LNCAP (cell line): ENCODE results near the gene ANKRD9.

Experiments used
- TF ChIP-seq, protein P1 (sequence below): fragments of 450-650 bp; IDR thresholded peaks from 2 replicates; pipeline ENCODE4 v1.5.1; 2017; ENCODE audit warnings: mild to moderate bottlenecking

The ANKRD9 gene, protein sequence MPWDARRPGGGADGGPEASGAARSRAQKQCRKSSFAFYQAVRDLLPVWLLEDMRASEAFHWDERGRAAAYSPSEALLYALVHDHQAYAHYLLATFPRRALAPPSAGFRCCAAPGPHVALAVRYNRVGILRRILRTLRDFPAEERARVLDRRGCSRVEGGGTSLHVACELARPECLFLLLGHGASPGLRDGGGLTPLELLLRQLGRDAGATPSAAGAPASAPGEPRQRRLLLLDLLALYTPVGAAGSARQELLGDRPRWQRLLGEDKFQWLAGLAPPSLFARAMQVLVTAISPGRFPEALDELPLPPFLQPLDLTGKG

DNA sequence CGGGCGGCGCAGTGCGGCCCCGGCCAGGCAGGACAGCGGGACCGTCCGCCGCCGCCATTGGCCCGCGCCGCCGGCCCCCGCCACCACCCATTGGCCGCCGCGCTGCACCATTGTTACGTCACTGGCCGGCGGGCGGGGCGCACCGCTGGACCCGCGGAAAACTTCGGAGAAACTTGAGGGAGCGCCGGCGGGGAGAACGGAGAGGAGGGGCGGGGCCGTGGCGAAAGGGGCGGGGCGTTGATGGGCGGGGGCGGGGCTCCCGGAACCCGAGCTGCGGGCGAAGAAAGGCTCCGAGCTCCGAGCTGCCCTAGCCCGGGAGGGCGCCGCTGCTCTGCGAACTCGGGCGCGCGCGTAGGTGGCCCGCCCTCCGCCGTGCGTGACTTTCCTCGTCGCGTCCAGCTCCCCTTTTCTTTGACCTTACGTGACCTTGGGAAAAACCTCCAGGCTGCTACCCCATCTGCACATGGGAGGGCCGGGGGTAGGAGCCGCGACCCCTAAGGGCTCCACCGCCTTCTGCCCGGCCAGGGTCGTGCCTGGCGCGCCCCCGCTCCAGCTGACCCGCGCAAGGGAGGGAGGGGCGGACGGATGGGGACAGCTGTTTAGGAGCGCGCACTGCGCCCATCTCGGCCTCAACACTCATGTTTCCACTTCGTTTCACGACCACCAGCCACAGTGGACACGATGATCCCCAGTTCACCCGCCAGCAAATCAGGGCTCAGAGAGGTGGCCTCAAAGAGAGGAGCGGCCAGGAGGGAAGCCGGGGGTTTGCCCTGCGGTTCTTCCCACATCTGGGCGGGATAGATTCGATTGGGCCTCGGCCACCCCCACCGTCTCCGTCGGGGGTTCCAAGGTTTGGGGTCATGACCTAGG is at the start of gene ANKRD9:
Gene ANKRD9, minus strand, starts transcription at position 31 of the 870 bp plus-strand sequence. CDS start 1,887 bp downstream, outside the sequence.
- TF ChIP-seq, protein P1, sequence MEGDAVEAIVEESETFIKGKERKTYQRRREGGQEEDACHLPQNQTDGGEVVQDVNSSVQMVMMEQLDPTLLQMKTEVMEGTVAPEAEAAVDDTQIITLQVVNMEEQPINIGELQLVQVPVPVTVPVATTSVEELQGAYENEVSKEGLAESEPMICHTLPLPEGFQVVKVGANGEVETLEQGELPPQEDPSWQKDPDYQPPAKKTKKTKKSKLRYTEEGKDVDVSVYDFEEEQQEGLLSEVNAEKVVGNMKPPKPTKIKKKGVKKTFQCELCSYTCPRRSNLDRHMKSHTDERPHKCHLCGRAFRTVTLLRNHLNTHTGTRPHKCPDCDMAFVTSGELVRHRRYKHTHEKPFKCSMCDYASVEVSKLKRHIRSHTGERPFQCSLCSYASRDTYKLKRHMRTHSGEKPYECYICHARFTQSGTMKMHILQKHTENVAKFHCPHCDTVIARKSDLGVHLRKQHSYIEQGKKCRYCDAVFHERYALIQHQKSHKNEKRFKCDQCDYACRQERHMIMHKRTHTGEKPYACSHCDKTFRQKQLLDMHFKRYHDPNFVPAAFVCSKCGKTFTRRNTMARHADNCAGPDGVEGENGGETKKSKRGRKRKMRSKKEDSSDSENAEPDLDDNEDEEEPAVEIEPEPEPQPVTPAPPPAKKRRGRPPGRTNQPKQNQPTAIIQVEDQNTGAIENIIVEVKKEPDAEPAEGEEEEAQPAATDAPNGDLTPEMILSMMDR = no peak

DNA sequence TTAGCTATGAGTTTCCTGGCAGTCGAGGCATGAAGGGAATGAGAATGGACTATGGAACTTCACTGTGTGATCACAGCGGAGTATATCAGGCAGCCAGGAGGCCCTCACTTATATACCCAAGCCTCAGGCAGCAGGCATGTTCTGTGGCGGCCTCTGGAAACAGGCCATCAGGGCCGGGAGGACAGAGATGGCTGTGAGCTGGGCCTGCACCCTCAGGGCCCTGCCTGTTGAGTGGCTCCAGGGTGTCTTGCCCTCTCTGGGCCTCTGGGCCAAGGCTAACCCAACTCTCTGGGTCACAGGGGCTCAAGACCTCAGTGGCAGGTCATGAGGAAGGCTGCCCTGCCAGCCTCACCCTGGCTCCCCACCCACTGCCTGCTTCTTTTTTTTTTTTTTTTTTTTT is 49.0 kb upstream of the ANKRD9 start:
- TF ChIP-seq, protein P1 = no peak

DNA sequence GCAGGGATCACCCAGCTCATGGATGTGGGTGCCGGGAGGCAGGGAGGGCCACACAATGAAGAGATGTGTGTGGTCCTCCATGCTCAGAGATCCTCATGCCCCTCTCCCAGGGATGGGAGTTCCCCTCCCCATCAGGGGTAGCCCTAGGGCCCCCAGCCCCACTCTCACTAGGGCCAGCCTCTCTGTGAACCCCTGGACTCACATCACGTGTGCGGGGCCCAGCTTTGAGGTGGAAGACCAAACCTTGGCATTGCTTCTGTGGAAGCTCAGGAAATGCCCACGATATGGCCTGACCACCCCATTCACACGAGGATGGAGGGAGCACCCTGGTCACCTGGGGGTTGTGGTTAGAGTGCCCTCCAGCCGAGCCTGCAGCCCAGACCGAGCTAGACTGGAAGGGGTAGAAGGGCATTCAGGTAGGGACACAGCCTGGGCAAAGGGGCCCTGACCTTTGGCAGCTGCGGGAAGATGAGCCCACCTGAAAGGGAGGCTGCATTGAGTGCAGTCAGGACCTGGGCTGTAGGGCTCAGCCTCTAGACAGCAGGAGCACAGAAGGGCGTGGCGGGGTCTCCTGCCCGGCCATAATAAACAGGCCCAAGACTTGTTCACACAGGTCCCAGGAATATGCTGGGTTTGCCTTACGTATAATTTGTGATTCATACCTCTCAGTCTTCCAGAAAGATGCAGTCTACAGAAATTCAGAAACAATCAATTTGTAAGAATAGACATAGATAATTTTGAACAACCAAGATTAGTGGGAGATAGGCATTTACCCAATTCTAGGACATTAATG is 48.1 kb upstream of the ANKRD9 start:
- TF ChIP-seq, protein P1 = no peak

DNA sequence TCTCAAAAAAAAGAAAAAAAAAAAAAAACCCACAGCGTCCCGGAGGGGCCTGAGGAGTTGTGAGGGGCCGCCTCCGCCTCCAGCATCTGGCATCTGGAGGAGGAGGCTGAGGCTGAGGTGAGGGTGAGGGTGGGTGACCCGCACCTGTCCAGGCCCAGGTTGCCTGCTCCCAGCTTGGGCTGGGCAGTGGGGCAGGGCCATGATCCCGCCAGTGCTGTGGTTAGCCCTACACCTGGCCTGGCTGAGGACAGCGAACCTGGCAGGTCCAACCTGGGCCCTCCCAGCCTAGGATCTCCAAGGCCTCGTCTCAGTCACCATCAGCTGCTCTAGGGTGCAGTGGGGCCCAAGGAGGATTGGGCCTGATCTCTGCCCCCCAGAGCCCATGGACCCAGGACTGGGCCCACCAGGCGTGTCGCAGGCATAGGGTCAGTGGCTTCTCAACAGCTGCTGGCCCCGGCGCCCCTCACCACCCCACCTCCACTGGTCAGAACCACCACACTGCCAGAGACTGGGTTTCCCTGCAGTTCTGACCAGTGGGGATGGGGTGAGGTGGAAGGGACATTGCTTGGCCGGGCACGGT is 46.6 kb upstream of the ANKRD9 start:
- TF ChIP-seq, protein P1 = no peak

DNA sequence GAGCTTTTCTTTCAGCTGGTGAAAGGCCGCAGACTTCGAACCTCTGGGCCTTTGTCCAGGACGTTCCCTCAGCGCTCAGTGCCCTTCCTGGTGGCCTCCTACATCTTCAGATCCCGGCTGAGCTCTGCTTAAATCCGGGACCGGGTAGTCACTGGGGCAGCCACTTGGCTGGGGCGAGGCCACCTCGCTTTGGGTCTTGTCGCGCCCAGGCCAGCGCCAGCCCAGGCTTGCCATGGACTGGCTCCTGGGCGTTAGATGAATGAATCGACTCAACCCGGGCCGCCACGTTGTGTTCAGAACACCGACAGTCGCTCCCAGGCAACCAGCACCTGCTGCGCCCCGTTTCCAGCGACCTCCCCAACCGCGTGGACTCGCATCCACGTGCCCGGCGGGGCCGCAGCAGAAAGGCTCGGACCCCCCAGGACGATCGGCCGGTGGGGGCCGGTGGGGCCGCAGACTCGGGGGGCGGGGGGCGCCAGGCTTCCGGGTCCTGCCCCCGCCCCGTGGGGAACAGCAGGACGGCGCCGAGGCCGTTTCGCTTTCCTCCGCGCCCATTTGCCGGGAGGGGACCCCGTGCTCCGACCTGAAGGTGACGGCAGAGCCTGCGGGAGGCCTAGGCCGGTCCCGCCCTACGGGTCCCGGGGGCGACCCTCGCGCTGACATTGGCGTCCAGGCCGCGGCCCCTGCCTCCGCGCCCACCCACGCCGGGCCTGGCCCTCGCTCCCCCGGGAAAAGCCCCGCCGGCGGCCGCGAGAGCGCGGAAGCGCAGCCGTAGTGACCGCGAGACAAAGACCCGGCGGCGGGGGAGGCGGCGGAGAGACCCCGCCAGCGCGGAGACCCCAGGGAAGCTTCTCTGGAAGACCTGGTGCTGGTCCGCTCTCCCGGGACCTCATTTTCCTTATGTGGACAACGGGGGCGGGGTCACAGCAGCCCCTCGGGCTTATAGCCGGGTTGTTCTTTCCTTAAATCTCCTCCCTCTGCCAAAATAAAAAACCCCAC is 45.5 kb upstream of the ANKRD9 start:
- TF ChIP-seq, protein P1 = no peak

DNA sequence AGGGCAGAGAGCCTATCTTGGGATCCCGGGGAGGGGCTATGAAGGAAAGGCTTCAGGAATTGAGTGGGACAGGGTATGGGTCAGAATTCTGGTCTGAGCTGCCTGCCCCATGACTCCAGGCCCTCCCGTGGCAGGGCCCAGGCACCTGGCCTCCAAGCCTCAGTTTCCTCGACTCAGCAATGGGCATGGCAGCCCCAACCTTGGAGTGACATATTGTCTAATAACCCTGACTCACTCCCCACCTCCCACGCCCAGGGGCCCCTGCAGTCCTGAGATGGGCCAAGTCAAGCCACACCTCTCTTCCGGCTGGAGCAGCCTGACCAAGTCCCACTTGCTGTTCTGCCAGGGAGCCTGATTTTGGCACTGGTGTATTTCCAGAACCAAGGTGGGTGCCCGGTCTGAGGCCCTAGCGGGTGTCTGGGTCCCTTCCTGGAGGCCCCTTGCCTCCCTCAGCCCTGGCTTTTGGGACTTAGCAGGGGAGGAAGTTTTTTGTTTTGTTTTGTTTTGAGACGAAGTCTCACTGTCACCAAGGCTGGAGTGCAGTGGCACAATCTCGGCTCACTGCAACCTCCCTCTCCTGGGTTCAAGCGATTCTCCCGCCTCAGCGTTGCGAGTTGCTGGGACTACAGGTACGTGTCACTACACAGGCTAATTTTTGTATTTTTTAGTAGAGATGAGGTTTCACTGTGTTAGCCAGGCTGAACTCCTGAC is 42.6 kb upstream of the ANKRD9 start:
- TF ChIP-seq, protein P1 = no peak
